ENCODE results near the gene P2RX1. TPM values are rescaled to one million over a fixed set of nuclear protein-coding genes. Genes with fewer than 3 reads are reported as not detected.

Gene P2RX1
- total and polyA plus RNA-seq, 2 of the 4 experiments (the other 2 are of a cell fraction) = not detected

GRCh38 chr17:3893003-3893719 is 23.1 kb downstream of the P2RX1 start, which contains the start of gene CAMKK1:
TSS of gene CAMKK1 (minus strand) at chr17:3893053. CDS start at chr17:3885687, 7,366 bp downstream.
- H3K36me3 ChIP-seq (ENCODE audit: control insufficient read depth, insufficient read depth, low read length) = no peaks in the 10 kb centered on the region
- no peak for TF ChIP-seq RAD21 (IDR thresholded peaks at IDR 0.05; ENCODE audit: low read length)
- TF ChIP-seq MAZ (IDR thresholded peaks at IDR 0.05; ENCODE audit: borderline replicate concordance, low read depth, low read length) = peak; percentile 90; the same call in 1 of the 2 replicates
- POLR2A ChIA-PET (ENCODE audit: unreplicated experiment) = no interaction called here
- peak within 1 kb of the TSS; percentile 30; the same call in 1 of the 2 replicates for H2BK120ac ChIP-seq (ENCODE audit: low read depth, low read length)
- H3K4me2 ChIP-seq (ENCODE audit: low read depth, low read length) = peak within 1 kb of the TSS; percentile 87
- ATAC-seq (ENCODE audit: low read depth) (peak; percentile 86), DNase-seq (peak; percentile 72)
- H4K91ac ChIP-seq (ENCODE audit: insufficient read depth, low read depth, low read length) = peak within 1 kb of the TSS; percentile 79
- no peak within 1 kb of the TSS for H3K56ac ChIP-seq (ENCODE audit: extremely low read depth, insufficient read depth, low read length)
- H3K27me3 ChIP-seq (ENCODE audit: control insufficient read depth, insufficient read depth, low read length) = no peaks in the 10 kb centered on the region
- H3K14ac ChIP-seq (replicated peaks; ENCODE audit: low read depth, low read length) = 0 out of 2 replicates have a peak within 1 kb of the TSS, but pooled peaks have one; percentile 52
- H3K4ac ChIP-seq (ENCODE audit: low read depth, low read length) = peak within 1 kb of the TSS; percentile 80
- H3K4me1 ChIP-seq (ENCODE audit: control insufficient read depth, insufficient read depth, low read length) = peaks cover 37% of the 10 kb centered on the region
- in situ Hi-C loops (cut with MboI; ENCODE audit: low sequenced_read_pairs) = no loop called here
- peaks cover 31% of the 10 kb centered on the region for H3K9me1 ChIP-seq (ENCODE audit: insufficient read depth, low read length)
- H2BK20ac ChIP-seq (ENCODE audit: low read depth, low read length) = 0 out of 2 replicates have a peak within 1 kb of the TSS, but pooled peaks have one; percentile 48
- dilution Hi-C loops (cut with HindIII; ENCODE audit: low sequenced_read_pairs, unreplicated experiment) = no loop called here
- peak within 1 kb of the TSS; percentile 71 for H3K27ac ChIP-seq (ENCODE audit: insufficient read depth, low read length)
- peak within 1 kb of the TSS; percentile 58 for H3K9ac ChIP-seq (ENCODE audit: low read depth, low read length)
- H4K5ac ChIP-seq (ENCODE audit: low read depth, low read length) = peak within 1 kb of the TSS; percentile 49; the same call in 1 of the 2 replicates
- H2AK5ac ChIP-seq (ENCODE audit: low read depth, low read length) = peak within 1 kb of the TSS; percentile 84
- H2BK5ac ChIP-seq (ENCODE audit: low read depth, low read length, poor library complexity, severe bottlenecking) = peak within 1 kb of the TSS; percentile 87
- peak within 1 kb of the TSS; percentile 85 to 88; a peak in 3 of 4 replicates for H4K8ac ChIP-seq (ENCODE audit: low read depth in 2 of 2, low read length in 2 of 2)
- H2AK9ac ChIP-seq (replicated peaks; ENCODE audit: low read depth, low read length, poor library complexity) = peak within 1 kb of the TSS; percentile 92
- H3K23ac ChIP-seq (ENCODE audit: low read depth, low read length) = peak within 1 kb of the TSS; percentile 48; the same call in 1 of the 2 replicates
- BruUV-seq (replicated peaks) = no TSS peak
- intact Hi-C loops (cut with micrococcal nuclease) = loop anchor here (2.0 kb wide), 1 partner anchor 46 kb away; the partner anchor contains the start of gene NCBP3
- peaks cover 6% of the 10 kb centered on the region; the same call in 1 of the 2 replicates for H4K20me1 ChIP-seq (ENCODE audit: insufficient read depth, low read length)
- CTCF ChIA-PET = no interaction called here
- peak within 1 kb of the TSS; percentile 99 for H2AFZ ChIP-seq (replicated peaks; ENCODE audit: low read length, poor library complexity)
- H2BK15ac ChIP-seq (ENCODE audit: low read depth, low read length) = no peak within 1 kb of the TSS; the same call in 2 of the 3 replicates
- peak within 1 kb of the TSS; percentile 12; the same call in 1 of the 2 replicates for H3K18ac ChIP-seq (ENCODE audit: low read depth, low read length)
- peaks cover 8 to 38% of the 10 kb centered on the region in 2 experiments; a peak in 3 of 4 replicates for H3K79me1 ChIP-seq (ENCODE audit: low read depth in 1 of 2, low read length in 2 of 2)
- H3K9me3 ChIP-seq (ENCODE audit: control insufficient read depth, insufficient read depth, low read length) = no peaks in the 10 kb centered on the region
- 20% methylated on average over 8 of the region's 75 CpGs; no CpG with 5 or more reads in 1 of the 2 experiments for WGBS, 2 experiments (ENCODE audit: extremely low coverage in 2 of 2, insufficient read length in 1 of 2)
- H3K4me3 ChIP-seq (ENCODE audit: insufficient read depth, low read depth, low read length) = peak within 1 kb of the TSS; percentile 67
